Measurements from ENCODE around the gene OR5B12. TPM values are rescaled to one million over a fixed set of nuclear protein-coding genes. Genes with fewer than 3 reads are reported as not detected.
"Not testable (repeated sequence)": the region's sequence is repeated elsewhere in the genome, so short reads cannot be mapped to it uniquely, and the experiment has no call there.

Gene OR5B12
- polyA plus RNA-seq (2014; cell fraction: cytosol; rRNA removed) = not detected in 2 replicates
- polyA plus RNA-seq (2014; cell fraction: nucleus; rRNA removed) = not detected in 2 replicates

- DNase-seq (ENCODE audit: low spot score) = no peak
Measured at GRCh38 chr11:58442136-58442535, at the start of gene OR5B12. Gene OR5B12 (minus strand): TSS chr11:58442236. CDS start chr11:58440151, 2,085 bp downstream.

- DNase-seq (ENCODE audit: low spot score) = no peak
Measured at GRCh38 chr11:58490827-58491226, 48.8 kb upstream of the OR5B12 start.

- no peak for DNase-seq (ENCODE audit: low spot score)
Measured at GRCh38 chr11:58487170-58487569, 45.1 kb upstream of the OR5B12 start.

- no peak for DNase-seq (ENCODE audit: low spot score)
Measured at GRCh38 chr11:58485961-58486360, 43.9 kb upstream of the OR5B12 start.

- no peak for DNase-seq (ENCODE audit: low spot score)
Measured at GRCh38 chr11:58471892-58472291, 29.9 kb upstream of the OR5B12 start.

- DNase-seq (ENCODE audit: low spot score) = no peak
Measured at GRCh38 chr11:58466293-58466692, 24.3 kb upstream of the OR5B12 start.

- no peak for DNase-seq (ENCODE audit: low spot score)
Measured at GRCh38 chr11:58465690-58466089, 23.7 kb upstream of the OR5B12 start.

GRCh38 chr11:58451585-58451984, 9.5 kb upstream of the OR5B12 start:
- DNase-seq (ENCODE audit: low spot score) = no peak

- no peak for DNase-seq (ENCODE audit: low spot score)
Measured at GRCh38 chr11:58446294-58446693, 4.3 kb upstream of the OR5B12 start.

- DNase-seq (ENCODE audit: low spot score) = no peak
Measured at GRCh38 chr11:58444300-58444699, 2.3 kb upstream of the OR5B12 start.

- DNase-seq (ENCODE audit: low spot score) = no peak
Measured at GRCh38 chr11:58438486-58438885, 3.5 kb downstream of the OR5B12 start.

- DNase-seq (ENCODE audit: low spot score) = no peak
Measured at GRCh38 chr11:58434217-58434616, 7.8 kb downstream of the OR5B12 start.

- DNase-seq (ENCODE audit: low spot score) = no peak
Measured at GRCh38 chr11:58433638-58434203, 8.3 kb downstream of the OR5B12 start.

GRCh38 chr11:58429273-58429672, 12.8 kb downstream of the OR5B12 start:
- DNase-seq (ENCODE audit: low spot score) = no peak

GRCh38 chr11:58428021-58428420, 14.0 kb downstream of the OR5B12 start, which contains the start of gene OR5B2:
Gene OR5B2 (minus strand): TSS chr11:58428121. CDS start chr11:58423261, 4,860 bp downstream.
- DNase-seq (ENCODE audit: low spot score) = no peak

GRCh38 chr11:58406774-58407173, 35.3 kb downstream of the OR5B12 start, which contains the start of gene OR5B3:
Gene OR5B3 (minus strand): TSS chr11:58406874. CDS start chr11:58403409, 3,465 bp downstream.
- no peak for DNase-seq (ENCODE audit: low spot score)

GRCh38 chr11:58399622-58400021, 42.4 kb downstream of the OR5B12 start:
- DNase-seq (ENCODE audit: low spot score) = not testable (repeated sequence)

- DNase-seq (ENCODE audit: low spot score) = no peak
Measured at GRCh38 chr11:58395581-58395980, 46.5 kb downstream of the OR5B12 start.

- no peak for DNase-seq (ENCODE audit: low spot score)
Measured at GRCh38 chr11:58394195-58394594, 47.8 kb downstream of the OR5B12 start.

- no peak for DNase-seq (ENCODE audit: low spot score)
Measured at GRCh38 chr11:58392746-58393145, 49.3 kb downstream of the OR5B12 start.

- DNase-seq (ENCODE audit: low spot score) = no peak
Measured at GRCh38 chr11:58391879-58392278, 50.2 kb downstream of the OR5B12 start.

GRCh38 chr11:58390551-58391063, 51.4 kb downstream of the OR5B12 start:
- no peak for DNase-seq (ENCODE audit: low spot score)

Data from SK-N-DZ (cell line).